Loucy (cell line): ENCODE measurements around the gene ZNF385B.

Experiments used
- H2AFZ ChIP-seq: fragments of 200-600 bp; sonication (generic); 2 replicates; pipeline ENCODE4 v1.6.0; 2016; ENCODE audit warnings: antibody characterized with exemption, mild to moderate bottlenecking, low read length, moderate library complexity
- H3F3A ChIP-seq: fragments of 200-600 bp; 2 replicates; pipeline ENCODE4 v1.6.0; 2016; ENCODE audit warnings: antibody characterized with exemption, low read depth, mild to moderate bottlenecking
- H3K27me3 ChIP-seq: fragments of 200-600 bp; sonication (generic); 2 replicates; pipeline ENCODE4 v1.6.1; 2014; ENCODE audit warnings: low read length, mild to moderate bottlenecking; ENCODE audit not compliant: insufficient read depth, poor library complexity, severe bottlenecking
- H3K36me3 ChIP-seq: fragments of 200-600 bp; sonication (generic); 2 replicates; pipeline ENCODE4 v1.6.1; 2016; ENCODE audit warnings: low read length; ENCODE audit not compliant: insufficient read depth
- H3K4me1 ChIP-seq: fragments of 200-600 bp; sonication (generic); 2 replicates; pipeline ENCODE4 v1.5.1; 2014; ENCODE audit warnings: low read length, mild to moderate bottlenecking; ENCODE audit not compliant: insufficient read depth, poor library complexity, severe bottlenecking
- H3K4me2 ChIP-seq: fragments of 200-600 bp; sonication (generic); 2 replicates; pipeline ENCODE4 v1.6.0; 2014; ENCODE audit warnings: antibody characterized with exemption, low read length, low read depth, mild to moderate bottlenecking; ENCODE audit not compliant: poor library complexity, severe bottlenecking
- H3K4me3 ChIP-seq: fragments of 200-600 bp; sonication (generic); 2 replicates; pipeline ENCODE4 v1.5.1; 2014; ENCODE audit warnings: low read length, mild to moderate bottlenecking, mixed read lengths; ENCODE audit not compliant: poor library complexity, severe bottlenecking
- H3K79me2 ChIP-seq: fragments of 200-600 bp; sonication (generic); 2 replicates; pipeline ENCODE4 v1.6.1; 2014; ENCODE audit warnings: low read length; ENCODE audit not compliant: insufficient read depth
- H3K9ac ChIP-seq: fragments of 200-600 bp; sonication (generic); 2 replicates; pipeline ENCODE4 v1.6.0; 2014; ENCODE audit warnings: mild to moderate bottlenecking, low read depth, low read length, moderate library complexity; ENCODE audit not compliant: poor library complexity, severe bottlenecking
- H3K9me2 ChIP-seq: fragments of 200-600 bp; sonication (generic); replicated peaks from 2 replicates; pipeline ENCODE4 v1.6.1; 2016; ENCODE audit warnings: low read depth, low read length, mixed read lengths
- H3K9me3 ChIP-seq: fragments of 200-600 bp; sonication (generic); 2 replicates; pipeline ENCODE4 v1.6.1; 2014; ENCODE audit warnings: mild to moderate bottlenecking, antibody characterized with exemption, low read length, low read depth; ENCODE audit not compliant: insufficient read depth
- H4K20me1 ChIP-seq: fragments of 200-600 bp; sonication (generic); 2 replicates; pipeline ENCODE4 v1.6.0; 2014; ENCODE audit warnings: antibody characterized with exemption, low read length, mild to moderate bottlenecking; ENCODE audit not compliant: insufficient read depth, poor library complexity, severe bottlenecking
- EZH2phosphoT487 ChIP-seq: fragments of 200-600 bp; IDR thresholded peaks from 2 replicates; pipeline ENCODE4 v1.6.1; 2018; ENCODE audit warnings: antibody characterized with exemption, mild to moderate bottlenecking, moderate library complexity, borderline replicate concordance
- TF ChIP-seq, protein P1 (sequence below): fragments of 200-600 bp; sonication (generic); conservative IDR thresholded peaks from 2 replicates; pipeline ENCODE4 v1.5.1; 2014; ENCODE audit warnings: mild to moderate bottlenecking, antibody characterized with exemption, low read length

Gene ZNF385B

DNA sequence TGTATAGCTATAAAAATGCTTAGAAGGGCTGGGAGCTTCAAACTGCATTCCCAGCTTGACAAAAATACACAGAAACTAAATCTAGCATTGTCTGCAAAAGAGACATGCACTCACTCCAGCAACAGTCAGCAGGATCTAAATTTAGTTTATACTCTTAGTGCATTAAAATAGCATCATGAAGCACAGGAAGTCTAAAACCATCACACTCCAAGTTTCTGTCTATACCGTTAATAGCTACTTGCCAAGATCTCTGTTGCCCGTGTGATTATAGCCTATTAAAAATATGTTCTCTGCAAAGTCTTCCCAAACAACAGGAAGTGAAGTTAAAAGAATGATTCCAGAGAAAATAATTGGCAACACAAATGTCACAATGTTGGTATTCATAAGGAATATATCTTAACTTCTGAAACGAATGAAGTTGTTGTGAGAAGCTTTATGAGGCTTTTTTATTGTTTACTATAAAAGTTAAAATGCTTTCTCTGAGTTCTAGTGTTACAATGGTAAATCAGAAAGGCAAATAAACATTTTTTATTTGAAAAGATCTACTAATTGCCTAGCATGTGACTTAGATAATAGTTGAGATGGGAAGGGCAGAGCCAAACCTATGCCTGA, 184.2 kb downstream of the ZNF385B start:
- Histone ChIP-seq H3K79me2 (no peaks in the 10 kb centered on the region), H3K9me2 (no peaks in the 10 kb centered on the region), H3K4me2 (peak overlapping the region; percentile 46), H3K4me1 (peaks cover 20% of the 10 kb centered on the region), H3K9ac (no peak overlapping the region), H3K27me3 (no peaks in the 10 kb centered on the region), H3K9me3 (no peaks in the 10 kb centered on the region), H3K4me3 (peak overlapping the region; percentile 8), H2AFZ (peak overlapping the region; percentile 26; the same call in 1 of the 2 replicates), H3F3A (no peaks in the 10 kb centered on the region), H3K36me3 (no peaks in the 10 kb centered on the region), H4K20me1 (no peaks in the 10 kb centered on the region)
- TF ChIP-seq, protein P1, sequence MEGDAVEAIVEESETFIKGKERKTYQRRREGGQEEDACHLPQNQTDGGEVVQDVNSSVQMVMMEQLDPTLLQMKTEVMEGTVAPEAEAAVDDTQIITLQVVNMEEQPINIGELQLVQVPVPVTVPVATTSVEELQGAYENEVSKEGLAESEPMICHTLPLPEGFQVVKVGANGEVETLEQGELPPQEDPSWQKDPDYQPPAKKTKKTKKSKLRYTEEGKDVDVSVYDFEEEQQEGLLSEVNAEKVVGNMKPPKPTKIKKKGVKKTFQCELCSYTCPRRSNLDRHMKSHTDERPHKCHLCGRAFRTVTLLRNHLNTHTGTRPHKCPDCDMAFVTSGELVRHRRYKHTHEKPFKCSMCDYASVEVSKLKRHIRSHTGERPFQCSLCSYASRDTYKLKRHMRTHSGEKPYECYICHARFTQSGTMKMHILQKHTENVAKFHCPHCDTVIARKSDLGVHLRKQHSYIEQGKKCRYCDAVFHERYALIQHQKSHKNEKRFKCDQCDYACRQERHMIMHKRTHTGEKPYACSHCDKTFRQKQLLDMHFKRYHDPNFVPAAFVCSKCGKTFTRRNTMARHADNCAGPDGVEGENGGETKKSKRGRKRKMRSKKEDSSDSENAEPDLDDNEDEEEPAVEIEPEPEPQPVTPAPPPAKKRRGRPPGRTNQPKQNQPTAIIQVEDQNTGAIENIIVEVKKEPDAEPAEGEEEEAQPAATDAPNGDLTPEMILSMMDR, result no peak
- no peak for TF ChIP-seq EZH2phosphoT487

DNA sequence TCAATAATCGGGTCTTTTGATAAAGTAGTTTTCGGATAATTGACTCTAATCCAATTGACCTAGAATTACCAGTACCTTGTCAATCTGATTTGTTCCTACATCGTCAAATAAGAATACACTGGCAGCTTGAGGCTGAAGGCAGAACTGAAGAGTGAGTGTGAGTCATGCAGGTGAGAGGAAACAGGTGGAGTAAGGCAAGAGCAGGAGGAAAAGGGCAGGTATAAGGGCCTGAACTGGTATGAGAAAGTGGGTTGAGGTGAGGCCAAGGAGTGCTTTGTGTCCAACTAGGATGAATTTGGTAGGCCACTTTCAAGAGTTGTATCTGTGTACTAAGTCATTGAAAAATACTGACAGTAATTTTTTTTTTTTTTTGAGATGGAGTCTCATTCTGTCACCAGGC, 186.0 kb downstream of the ZNF385B start:
- no peak overlapping the region for H3K9ac ChIP-seq
- no peaks in the 10 kb centered on the region for H3K27me3 ChIP-seq
- no peaks in the 10 kb centered on the region for H3K9me3 ChIP-seq
- no peaks in the 10 kb centered on the region for H3K79me2 ChIP-seq
- H3K4me3 ChIP-seq, result no peak overlapping the region
- no peak overlapping the region for H2AFZ ChIP-seq
- no peak for TF ChIP-seq EZH2phosphoT487
- TF ChIP-seq, protein P1, result no peak
- no peaks in the 10 kb centered on the region for H3K36me3 ChIP-seq
- no peaks in the 10 kb centered on the region for H3K9me2 ChIP-seq
- no peaks in the 10 kb centered on the region for H3F3A ChIP-seq
- no peaks in the 10 kb centered on the region for H4K20me1 ChIP-seq
- no peak overlapping the region for H3K4me2 ChIP-seq
- peaks cover 20% of the 10 kb centered on the region for H3K4me1 ChIP-seq

DNA sequence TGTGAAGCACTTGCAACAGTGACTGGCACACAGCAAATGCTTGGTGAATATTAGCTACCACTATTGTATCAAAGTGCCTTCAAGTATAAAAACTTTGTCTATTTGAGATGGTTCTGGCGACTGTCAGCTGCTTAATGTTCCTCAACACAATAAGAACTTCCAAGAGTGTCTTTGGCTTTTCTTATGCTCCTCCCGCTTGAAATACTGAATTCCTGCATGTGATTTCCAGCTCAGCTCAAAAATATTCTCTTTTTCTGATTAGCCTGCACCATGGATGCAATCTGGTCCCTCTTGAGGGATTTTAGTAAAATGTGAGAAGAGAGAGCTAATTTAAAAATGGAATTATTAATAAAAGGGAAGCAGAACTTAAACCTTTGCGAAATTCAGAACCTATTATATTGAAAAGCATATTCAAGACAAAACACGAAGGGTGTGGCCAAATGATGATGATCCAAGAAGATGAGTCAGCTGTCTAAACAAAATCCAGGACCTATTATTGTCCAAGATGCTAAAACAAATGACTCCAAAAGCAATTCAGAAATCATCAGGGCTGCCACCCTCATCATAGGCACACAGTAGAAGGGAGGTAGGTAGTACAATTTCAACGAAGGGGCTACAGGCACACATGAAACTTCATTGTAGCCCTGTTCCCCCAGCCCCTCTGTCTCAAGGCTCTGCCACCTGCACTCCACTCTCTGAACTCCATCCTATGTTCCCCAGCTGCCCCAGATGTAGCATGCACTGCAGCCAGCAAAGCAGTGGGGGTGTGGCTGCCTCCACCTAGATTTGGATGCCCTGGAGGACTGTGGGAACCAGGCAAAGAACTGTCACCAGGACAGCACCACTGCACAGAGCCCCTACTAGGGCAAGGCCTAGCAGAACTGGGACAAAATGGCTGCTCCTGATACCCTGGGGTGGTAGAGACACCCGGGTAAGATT, 190.1 kb downstream of the ZNF385B start:
- TF ChIP-seq, protein P1, result no peak
- no peak for TF ChIP-seq EZH2phosphoT487
- H3K9me3 ChIP-seq, result no peaks in the 10 kb centered on the region
- no peaks in the 10 kb centered on the region for H3K9me2 ChIP-seq
- no peaks in the 10 kb centered on the region for H3K79me2 ChIP-seq
- H3K36me3 ChIP-seq, result no peaks in the 10 kb centered on the region
- H4K20me1 ChIP-seq, result no peaks in the 10 kb centered on the region
- H3K4me3 ChIP-seq, result no peak overlapping the region
- no peaks in the 10 kb centered on the region for H3K4me1 ChIP-seq
- H3F3A ChIP-seq, result no peaks in the 10 kb centered on the region
- no peaks in the 10 kb centered on the region for H3K27me3 ChIP-seq
- no peak overlapping the region for H3K9ac ChIP-seq
- H3K4me2 ChIP-seq, result no peak overlapping the region
- no peak overlapping the region for H2AFZ ChIP-seq
